SH-SY5Y (cell line): ENCODE data around the gene PCED1A.

Source experiments
- GATA2 ChIP-seq: IDR thresholded peaks from 2 replicates; pipeline ENCODE4 v1.6.1; 2011; ENCODE audit warnings: mild to moderate bottlenecking, low read depth, low read length
- GATA3 ChIP-seq: IDR thresholded peaks from 2 replicates; pipeline ENCODE4 v1.6.1; 2011; ENCODE audit warnings: low read depth, mild to moderate bottlenecking, low read length, moderate library complexity

DNA sequence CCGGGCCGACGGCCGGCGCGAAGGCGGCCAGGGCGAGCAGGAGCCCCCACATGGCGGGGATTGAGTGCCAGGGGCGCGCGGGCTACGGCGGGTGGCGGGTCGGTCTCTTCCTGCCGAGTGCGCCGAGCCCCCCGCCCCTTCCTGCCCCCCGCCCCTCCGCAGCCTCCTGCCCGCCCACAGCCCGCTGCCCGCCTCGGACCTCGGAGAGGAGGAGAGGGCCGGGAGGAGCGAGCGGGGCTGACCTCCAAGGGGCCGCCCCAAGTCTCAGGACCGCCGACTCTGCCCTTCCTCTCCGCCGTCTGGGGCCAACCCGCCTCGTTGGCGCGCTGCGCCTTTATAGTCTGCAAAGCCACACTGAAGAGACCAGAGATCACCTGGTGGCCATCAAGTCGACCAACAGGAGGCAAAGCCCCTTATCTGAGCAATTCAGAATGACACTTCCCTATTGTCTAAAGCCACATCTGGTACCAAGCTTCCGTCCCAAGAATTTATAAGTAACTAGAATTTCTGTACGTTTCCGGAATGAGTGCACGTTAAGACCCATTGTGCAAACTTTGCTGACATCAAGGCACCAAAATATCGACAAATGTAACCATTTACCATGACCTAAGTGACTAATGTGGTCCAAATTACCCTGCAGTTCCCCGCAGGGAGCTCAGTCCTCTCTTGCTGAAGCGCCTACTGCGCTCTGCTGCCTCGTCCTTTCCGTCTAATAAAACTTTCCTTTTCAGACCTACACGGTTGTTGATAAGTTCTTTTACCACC is 39.8 kb downstream of the PCED1A start, which contains the start of gene CPXM1:
- no peak for TF ChIP-seq GATA2
- no peak for TF ChIP-seq GATA3
